ENCODE data around the gene ABCG5.
A peak's percentile ranks its signal among the peaks of the same experiment; 100 is the strongest.

Gene ABCG5

GRCh38 chr2:43803113-43803512, 35.5 kb downstream of the ABCG5 start:
- DNase-seq: peak in 1 of 2 experiments; percentile 5

GRCh38 chr2:43802135-43802534, 36.5 kb downstream of the ABCG5 start:
- no peak for DNase-seq

- DNase-seq: no peak
Measured at GRCh38 chr2:43800894-43801293, 37.7 kb downstream of the ABCG5 start.

GRCh38 chr2:43798300-43798699, 40.3 kb downstream of the ABCG5 start:
- DNase-seq: no peak

GRCh38 chr2:43796206-43796605, 42.4 kb downstream of the ABCG5 start:
- DNase-seq: no peak

- DNase-seq: no peak
Measured at GRCh38 chr2:43794956-43795355, 43.7 kb downstream of the ABCG5 start.

- no peak for DNase-seq
Measured at GRCh38 chr2:43792653-43793052, 46.0 kb downstream of the ABCG5 start.

GRCh38 chr2:43791035-43791765, 47.4 kb downstream of the ABCG5 start:
- no peak for DNase-seq

- DNase-seq: no peak
Measured at GRCh38 chr2:43790147-43790546, 48.5 kb downstream of the ABCG5 start.

- DNase-seq: no peak
Measured at GRCh38 chr2:43788646-43789045, 50.0 kb downstream of the ABCG5 start.

- DNase-seq: no peak
Measured at GRCh38 chr2:43787895-43788294, 50.7 kb downstream of the ABCG5 start.

- no peak for DNase-seq
Measured at GRCh38 chr2:43778233-43778632, 60.4 kb downstream of the ABCG5 start.

GRCh38 chr2:43777306-43777926, 61.2 kb downstream of the ABCG5 start:
- DNase-seq: no peak

GRCh38 chr2:43776324-43776723, 62.3 kb downstream of the ABCG5 start:
- no peak for DNase-seq

- no peak for DNase-seq
Measured at GRCh38 chr2:43774617-43775016, 64.0 kb downstream of the ABCG5 start.

- DNase-seq: peak; percentile 79 to 84
Measured at GRCh38 chr2:43773876-43774613, 64.6 kb downstream of the ABCG5 start, which contains the start of gene DYNC2LI1. TSS of gene DYNC2LI1 (plus strand) at chr2:43774039. CDS start at chr2:43774139, 100 bp downstream.

GRCh38 chr2:43766006-43766405, 72.6 kb downstream of the ABCG5 start:
- DNase-seq: no peak

GRCh38 chr2:43764086-43764705, 74.4 kb downstream of the ABCG5 start:
- peak in 1 of 2 experiments; percentile 43 for DNase-seq

- no peak for DNase-seq
Measured at GRCh38 chr2:43763091-43763490, 75.5 kb downstream of the ABCG5 start.
